HG03442 (cell line): Measurements from ENCODE around the gene ALDH2.
"Not testable (repeated sequence)": the region's sequence is repeated elsewhere in the genome, so short reads cannot be mapped to it uniquely, and the experiment has no call there.

Source experiments
- ATAC-seq: cut with Tn5 transposase; IDR thresholded peaks from one replicate; pipeline ENCODE4 v1.9.1; 2021; ENCODE audit warnings: mild to moderate bottlenecking, moderate library complexity; ENCODE audit not compliant: unreplicated experiment

The ALDH2 gene

DNA sequence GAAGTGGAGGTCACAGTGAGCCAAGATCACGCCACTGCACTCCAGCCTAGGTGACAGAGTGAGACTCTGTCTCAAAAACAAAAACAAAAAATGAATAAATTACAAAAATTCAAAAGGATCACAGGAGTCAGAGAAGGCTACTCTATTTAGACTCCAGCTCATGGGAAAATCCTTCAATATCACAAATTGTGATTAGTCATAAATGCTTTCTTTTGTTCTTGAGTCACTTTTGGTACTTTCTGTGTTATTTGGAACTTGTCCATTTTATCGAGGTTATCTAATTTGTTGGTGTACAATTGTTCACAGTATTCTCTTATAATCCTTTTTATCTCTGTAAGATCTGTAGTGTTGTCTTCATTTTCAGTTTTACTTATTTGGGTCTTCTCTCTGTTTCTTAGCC is 18.9 kb downstream of the ALDH2 start:
- ATAC-seq, result no peak

DNA sequence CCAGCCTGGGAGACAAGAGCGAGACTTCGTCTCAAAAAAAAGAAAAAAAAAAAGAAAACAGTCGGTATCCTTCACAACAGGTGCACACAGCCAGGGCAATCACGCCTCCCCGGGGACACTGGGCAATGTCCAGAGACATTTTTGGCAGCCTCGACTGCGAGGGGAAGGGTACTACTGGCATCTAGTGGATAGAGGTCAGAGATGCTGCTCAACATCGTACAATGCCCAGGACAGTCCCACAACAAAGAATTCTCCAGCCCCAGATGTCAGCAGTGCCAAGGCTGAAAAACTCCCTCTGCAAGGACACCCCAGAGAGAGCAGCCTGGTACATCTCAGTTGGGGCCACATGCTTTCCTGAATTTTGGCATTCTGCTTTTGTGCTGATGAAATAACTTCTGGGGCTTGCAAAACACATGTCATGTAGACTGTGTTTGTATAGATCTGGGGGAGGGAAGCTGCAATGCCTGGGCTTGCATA is 21.5 kb downstream of the ALDH2 start:
- ATAC-seq, result no peak

DNA sequence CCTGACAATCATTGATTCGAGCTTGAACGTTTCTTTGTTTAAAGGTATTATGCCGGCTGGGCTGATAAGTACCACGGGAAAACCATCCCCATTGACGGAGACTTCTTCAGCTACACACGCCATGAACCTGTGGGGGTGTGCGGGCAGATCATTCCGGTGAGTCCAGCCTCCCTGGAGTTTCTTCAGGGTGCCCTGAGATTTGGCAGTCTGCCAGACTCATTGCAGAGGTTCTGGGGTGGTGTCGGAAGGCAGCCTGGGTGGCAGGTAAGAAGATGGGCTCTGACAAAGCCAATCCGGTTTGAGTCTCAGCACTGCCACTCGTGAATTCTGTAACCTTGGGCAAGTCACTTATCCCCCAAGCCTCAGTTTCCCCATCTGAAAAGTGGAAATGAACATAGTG is 23.0 kb downstream of the ALDH2 start:
- ATAC-seq, result no peak

DNA sequence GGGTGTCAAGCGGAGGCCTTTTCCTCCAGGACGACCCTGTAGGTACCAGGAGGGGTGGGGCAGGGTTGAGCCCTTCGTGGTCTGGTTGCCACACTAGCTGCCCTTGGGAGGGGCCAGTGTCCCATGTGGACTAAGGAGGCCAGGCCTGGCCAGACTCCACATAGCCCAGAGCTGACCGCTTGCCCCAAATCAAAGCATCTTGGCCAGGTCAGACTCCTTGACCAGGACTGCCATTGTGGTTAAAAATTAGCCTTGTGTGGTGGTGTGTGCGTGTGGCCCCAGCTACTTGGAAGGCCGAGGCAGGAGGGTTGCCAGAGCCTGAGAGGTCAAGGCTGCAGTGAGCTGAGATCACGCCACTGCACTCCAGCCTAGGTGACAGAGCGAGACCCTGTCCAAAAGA is 24.8 kb downstream of the ALDH2 start:
- no peak for ATAC-seq

DNA sequence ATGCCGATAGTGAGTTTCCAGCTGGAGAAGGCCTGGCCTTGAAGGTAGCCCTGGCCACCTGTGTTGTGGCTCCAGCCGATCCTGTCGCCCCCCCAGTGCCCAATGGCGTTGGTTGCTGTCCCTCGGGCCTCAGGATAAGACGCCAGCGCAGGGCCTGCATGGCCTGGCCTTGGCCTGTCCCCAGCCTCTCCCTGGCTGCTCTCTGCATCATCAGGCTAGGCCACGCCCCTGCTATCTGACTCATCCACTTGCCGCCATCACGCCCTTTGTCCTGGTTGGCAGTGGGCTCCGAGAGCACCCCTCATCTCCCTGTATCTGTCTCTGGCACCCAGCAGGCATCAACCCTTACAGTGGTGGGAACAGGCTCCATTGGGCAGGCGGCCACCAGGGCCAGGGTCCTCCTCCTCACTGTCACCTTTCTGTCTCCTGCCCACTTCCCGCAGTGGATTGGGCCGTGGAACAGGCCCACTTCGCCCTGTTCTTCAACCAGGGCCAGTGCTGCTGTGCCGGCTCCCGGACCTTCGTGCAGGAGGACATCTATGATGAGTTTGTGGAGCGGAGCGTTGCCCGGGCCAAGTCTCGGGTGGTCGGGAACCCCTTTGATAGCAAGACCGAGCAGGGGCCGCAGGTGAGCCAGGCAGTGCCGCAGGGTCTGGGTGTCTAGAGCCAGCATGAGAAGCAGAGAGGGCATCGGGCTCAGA is 25.6 kb downstream of the ALDH2 start:
- ATAC-seq, result no peak

DNA sequence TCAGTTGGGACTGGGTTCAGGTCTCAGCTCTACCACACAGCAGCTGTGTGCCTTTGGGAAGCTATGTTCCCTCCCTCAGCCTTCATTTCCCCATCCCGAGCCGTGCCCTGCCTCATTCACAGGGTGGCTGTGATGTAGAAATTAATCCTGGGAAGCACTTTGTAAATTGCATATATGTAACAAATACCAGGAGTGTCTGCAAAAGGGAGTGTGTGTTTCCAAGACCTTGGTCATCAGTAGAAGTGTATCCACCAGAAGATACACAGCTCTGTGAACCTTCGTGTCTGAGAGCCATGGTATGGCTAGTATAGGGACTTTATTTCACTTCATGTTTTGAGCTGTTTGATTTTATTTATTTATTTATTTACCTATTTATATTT is 26.1 kb downstream of the ALDH2 start:
- ATAC-seq, result no peak

DNA sequence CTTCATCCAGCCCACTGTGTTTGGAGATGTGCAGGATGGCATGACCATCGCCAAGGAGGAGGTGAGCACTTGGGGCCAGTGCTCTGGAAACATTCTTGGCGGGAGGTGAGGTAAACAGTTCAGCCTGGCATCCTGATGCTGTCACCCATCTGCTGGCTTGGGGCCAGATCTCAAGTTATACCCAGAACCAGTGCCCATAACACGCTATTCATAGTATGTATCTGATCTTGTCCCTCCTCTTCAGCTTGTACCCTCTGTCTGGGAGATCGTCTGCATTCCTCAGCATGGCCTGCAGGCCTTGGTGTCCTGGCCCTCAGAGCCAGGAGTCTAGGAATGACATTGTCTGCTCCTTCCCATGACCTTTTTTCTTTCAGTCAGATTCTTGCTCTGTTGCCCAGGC is 31.4 kb downstream of the ALDH2 start:
- no peak for ATAC-seq

DNA sequence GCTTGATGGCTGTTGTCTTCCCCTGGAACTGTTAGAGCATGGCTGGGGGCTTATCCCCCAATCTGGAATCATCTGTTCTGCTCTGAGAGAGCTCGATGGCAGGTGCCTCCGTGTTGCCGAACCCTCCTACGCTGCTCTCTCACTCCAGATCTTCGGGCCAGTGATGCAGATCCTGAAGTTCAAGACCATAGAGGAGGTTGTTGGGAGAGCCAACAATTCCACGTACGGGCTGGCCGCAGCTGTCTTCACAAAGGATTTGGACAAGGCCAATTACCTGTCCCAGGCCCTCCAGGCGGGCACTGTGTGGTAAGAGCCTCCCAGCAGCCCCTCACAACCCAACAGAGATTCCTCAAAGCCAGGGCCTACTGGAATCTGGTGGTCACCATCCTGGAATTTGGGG is 33.0 kb downstream of the ALDH2 start:
- no peak for ATAC-seq

DNA sequence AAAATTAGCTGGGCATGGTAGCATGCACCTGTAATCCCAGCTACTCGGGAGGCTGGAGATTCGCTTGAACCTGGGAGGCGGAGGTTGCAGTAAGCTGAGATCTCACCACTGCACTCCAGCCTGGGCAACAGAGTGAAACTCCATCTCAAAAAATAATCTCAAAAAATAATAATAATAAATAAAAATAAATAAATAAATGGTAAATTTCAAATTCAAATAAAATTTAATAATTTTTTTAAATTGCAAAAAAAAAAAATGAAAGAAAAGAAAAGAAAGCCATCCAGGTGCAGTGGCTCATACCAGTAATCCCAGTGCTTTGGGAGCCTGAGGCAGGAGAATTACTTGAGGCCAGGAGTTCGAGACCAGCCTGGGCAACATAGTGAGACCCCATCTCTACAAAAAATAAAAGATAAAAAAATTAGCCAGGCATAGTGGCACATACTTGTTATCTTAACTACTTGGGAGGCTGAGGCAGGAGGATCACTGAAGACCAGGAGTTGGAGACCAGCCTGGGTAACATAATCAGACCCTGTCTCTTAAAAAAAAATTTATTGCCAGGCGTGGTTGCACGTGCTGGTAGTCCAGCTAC is 36.4 kb downstream of the ALDH2 start:
- ATAC-seq, result no peak

DNA sequence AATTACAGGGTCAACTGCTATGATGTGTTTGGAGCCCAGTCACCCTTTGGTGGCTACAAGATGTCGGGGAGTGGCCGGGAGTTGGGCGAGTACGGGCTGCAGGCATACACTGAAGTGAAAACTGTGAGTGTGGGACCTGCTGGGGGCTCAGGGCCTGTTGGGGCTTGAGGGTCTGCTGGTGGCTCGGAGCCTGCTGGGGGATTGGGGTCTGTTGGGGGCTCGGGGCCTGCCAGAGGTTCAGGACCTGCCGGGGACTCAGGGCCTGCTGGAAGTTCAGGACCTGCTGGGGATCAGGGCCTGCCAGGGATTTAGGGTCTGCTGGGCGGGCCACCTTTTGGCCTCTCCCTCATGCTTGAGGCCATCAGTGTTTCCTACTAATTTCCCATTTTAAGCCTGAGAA is 37.1 kb downstream of the ALDH2 start:
- ATAC-seq, result no peak

DNA sequence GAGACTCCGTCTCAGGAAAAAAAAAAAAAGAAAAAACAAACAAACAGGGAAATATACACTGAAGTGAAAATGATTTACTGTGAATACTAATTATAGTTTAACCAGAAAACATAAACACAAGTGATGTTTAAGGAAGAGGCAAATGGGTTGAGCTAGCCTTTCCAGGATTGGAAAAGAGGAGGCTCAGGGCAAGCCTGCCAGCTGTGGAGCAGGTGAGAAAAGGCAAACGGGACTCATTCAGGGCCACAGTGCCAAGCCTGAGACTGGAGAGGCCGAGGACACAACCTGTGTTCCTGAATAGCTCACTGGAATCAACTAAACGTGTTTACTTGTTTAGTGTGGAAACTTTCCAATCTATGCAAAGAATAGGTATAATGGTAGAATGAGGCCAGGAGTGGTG is 39.6 kb downstream of the ALDH2 start:
- no peak for ATAC-seq

DNA sequence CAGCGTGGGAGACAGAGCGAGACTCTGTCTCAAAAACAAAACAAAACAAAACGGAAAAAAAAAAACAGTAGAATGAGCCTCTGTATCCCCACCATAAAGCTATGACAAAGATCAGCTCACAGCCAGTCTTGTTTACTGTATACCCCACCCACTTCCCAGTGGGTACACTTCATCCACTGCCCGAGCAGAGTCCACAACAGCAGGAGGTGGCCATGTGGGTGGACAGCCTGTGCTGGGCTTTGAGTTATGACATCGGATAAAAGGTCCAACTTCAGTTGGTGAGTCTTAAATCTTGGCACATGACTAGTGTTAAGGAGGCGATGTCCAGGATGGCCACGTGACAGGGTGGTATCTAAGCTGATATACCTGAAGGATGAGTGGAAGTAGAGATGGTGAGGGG is 40.5 kb downstream of the ALDH2 start:
- ATAC-seq, result no peak

DNA sequence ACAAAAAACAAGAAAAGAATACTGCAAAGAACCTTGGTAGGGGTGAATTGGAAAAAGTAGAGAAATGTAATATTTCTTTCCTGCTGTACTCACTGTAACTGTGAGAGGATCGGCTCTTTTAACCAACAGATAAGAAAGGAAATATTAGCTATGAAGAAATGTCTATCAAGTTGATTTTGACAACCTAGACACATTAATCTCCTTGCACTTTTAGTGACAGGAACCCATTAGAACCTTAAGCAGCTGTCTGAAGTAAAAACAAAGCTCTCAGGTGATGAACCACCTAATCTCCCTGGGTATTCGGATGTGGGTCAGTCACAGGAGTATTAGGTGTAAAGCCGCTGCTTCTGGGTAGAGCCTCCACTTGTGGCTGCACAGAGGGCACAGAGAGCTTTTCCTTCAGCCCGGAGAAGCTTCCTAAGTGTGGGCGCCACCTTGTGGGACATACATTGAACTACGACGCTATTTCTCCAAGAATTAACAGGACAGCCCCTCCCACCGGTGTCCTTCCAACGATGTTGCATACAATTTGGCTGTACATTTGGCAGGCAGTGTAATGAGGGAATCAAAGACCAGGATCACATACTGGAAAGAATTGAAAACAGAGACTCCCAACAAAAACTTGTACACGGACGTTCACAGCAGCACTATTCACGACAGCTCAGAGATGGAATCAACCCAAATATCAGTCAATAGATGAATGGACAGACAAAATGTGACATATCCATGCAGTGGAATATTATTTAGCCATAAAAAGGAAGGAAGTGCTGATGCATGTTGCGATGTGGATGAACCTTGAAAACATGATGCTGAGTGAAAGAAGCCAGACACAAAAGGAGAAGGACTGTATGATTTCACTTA is 46.4 kb downstream of the ALDH2 start:
- ATAC-seq, result peak; percentile 59

DNA sequence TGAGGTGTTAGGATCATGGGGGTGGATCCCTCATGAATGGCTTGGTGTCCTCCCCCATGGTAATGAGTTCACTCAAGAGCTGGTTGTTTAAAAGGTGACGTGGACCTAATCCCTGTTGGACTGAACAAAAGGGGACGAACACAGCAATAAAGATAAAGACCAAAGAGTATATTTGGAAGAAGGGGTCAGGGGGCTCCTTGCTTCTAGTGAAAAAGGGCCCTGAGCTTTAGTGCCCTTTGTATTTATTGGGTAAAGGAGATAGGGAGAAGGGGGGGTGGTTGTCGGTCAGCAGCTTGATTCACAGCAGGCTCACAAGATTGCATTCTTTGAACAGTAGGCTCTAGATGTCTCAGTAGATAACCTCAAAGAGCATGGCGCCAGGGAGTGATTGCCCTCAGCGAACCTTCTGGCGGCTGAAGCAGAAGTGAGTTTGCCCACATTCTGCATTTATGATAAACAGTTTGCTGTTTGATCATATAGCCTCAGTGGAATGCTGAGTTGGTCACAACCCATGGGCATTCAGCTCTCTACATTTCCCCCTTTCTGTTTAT is 49.4 kb downstream of the ALDH2 start:
- no peak for ATAC-seq

DNA sequence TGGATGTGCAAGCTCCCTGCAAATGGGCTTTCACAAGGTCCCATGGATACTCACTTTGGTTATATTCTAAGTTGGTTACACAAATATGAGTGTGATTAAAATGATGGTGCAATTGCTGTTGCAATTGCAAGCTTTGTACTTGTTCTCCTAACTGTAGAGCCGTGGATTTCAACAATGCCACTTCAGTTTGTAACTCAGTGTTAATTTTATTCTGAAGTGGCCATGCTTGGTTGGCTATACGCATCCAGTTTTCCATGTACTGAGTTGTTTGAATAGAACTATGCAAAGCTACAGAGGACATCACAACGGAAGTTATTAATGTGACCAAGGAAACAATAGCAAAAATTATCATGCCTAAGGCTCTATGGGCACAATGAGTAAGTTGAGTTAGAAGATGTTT is 50.2 kb downstream of the ALDH2 start:
- not testable (repeated sequence) for ATAC-seq

DNA sequence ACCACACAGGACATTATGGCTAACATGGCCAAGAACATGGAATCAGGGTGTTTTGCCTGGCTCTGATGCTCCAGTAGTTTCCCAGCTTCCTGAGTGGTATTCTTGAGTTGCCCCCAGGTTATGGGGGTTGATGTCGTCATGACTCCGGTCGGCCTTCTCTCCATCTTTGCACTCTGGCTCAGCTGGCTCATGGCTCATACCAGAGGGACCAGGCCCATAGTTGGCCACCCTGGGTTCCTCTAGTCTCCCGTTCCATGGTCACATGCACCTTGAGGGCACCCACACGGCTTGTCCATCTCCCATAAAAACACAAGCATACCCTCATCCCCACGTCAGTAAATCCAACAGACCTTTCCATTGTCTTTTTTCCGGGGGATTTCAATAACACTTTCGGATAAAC is 51.6 kb downstream of the ALDH2 start:
- no peak for ATAC-seq

DNA sequence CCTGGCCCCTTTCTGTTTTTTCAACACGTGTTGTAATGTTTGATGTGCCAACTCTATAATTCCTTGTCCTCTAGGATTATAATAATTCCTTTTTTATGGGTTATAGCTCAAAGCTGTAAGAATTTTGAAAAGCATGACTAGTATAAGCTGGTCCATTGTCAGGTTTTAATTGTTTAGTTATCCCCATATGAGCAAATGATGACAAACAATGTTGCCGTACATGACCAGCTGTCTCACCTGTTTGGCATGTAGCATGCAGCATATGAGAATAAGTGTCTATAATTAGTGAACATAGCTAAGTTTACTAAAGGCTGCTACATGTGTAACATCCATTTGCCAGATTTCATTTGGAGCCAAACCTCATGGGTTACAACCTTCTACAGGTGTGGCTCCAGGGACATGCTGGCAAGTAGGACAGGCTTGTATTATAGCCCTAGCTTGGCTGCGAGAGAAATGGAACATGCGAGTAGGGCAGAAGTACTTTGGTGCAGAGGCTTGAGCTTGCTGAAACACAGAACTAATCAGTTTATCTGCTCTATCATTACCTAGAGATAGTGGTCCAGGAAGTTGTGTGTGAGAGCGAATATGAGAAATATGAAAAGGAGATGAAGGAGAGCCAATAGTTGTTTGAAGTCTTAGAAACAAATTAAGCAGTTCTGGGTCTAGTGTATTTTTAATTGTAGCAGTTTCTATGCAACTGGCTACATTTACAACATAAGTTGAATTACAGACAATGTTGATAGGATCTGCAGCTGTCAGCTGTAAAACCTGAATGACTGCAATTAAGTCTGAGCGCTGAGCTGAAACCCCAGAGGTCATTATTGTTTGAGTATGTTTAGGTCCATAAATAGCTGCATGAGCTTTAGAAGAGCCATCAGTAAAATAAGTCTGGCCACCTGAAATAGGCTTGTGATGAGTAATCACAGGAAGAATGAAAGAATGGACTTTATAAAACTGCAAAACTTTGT is 52.7 kb downstream of the ALDH2 start:
- ATAC-seq, result no peak

DNA sequence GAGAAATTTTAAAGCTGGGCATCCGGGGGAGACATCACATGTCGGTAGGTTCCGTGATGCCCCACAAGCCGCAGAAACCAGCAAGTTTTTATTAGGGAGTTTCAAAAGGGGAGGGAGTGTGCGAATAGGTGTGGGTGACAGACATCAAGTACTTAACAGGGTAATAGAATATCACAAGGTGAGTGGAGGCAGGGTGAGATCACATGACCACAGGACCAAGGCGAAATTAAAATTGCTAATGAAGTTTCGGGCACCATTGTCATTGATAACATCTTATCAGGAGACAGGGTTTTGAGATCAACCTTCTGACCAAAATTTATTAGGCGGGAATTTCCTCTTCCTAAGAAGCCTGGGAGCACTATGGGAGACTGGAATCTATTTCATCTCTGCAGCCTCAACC is 54.1 kb downstream of the ALDH2 start:
- not testable (repeated sequence) for ATAC-seq

DNA sequence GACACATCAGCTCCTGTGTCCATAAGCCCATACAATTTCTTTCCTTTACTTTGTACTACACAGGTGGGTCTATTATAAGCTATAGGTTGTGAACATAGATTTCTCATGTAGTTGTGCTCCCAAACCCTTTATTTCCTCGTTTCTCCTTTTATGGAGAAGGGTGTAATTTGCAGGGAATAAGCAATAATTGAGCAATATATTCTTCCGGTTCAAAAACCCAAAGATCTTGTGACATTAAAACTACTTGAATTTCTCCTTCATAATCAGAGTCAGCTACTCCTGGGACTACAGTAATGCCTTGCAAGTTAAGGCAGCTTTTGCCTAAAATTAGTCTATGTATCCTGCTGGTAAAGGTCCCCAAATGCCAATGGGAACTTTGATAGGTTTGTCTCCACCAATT is 56.2 kb downstream of the ALDH2 start:
- ATAC-seq, result no peak

DNA sequence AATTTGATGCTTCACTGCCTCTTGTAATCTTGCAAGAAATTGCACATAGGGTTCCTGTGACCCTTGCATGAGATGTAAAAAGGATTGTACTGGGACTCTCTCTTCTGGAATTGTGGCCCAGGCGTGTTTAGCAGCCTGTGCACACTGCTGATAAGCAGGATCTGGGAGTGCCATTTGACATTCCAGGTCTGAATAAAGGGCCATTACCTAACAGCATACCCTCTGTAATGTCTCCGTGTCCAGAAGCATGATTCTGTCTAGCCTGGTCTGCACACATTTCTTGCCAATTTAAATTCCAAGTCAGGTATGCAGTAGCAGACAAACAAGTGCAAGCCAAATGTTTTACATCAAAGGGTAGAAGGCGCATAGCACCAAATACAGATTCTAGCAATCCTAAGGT is 57.2 kb downstream of the ALDH2 start:
- ATAC-seq, result no peak

DNA sequence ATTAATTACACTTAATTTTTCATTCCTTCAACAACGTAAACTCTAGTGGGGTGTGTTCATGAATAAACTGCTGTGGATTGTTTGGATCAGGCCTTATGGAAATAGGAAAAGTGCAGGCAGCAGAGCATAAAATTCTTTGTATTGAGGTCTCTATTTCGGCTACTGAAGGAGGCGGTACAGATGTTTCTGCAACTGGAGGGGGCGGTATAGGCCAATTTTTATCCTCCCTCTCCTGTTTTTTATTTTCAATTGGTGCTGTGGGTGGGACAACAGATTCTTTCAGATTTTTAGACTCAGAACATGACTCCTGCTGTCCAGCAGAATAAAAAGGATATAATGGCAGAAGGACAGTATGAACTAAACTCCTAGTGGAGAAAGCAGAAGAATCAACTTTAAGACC is 57.6 kb downstream of the ALDH2 start:
- not testable (repeated sequence) for ATAC-seq
